GM23248 (cell line): ENCODE results near the gene PKD1L1.

Source experiments
- EZH2 ChIP-seq: fragments of 200-600 bp; sonication (generic); IDR thresholded peaks from 2 replicates; pipeline ENCODE4 v1.6.1; 2018; ENCODE audit warnings: antibody characterized with exemption, mild to moderate bottlenecking; ENCODE audit not compliant: insufficient read depth, poor library complexity, severe bottlenecking
- EZH2phosphoT487 ChIP-seq: fragments of 200-600 bp; sonication (generic); IDR thresholded peaks from 2 replicates; pipeline ENCODE4 v1.6.1; 2018; ENCODE audit warnings: antibody characterized with exemption, moderate library complexity, mild to moderate bottlenecking, low read depth; ENCODE audit not compliant: insufficient read depth

GRCh38 chr7:47782022-47782421 is 166.2 kb downstream of the PKD1L1 start:
- no peak for TF ChIP-seq EZH2
- TF ChIP-seq EZH2phosphoT487, result no peak
